HepG2 (cell line): ENCODE data around the gene TEX22. TPM values are rescaled to one million over a fixed set of nuclear protein-coding genes. Genes with fewer than 3 reads are reported as not detected.
A peak's percentile ranks its signal among the peaks of the same experiment; 100 is the strongest.

Experiments used
- ATAC-seq: fragments of 200-7000 bp; cut with Tn5 transposase; 3 replicates; pipeline ENCODE4 v1.9.1; 2020; ENCODE audit warnings: mild to moderate bottlenecking, moderate library complexity
- BruUV-seq: library from RNA; stranded (reverse); fragments of 400-500 nt; replicated peaks from 2 replicates; lab custom pipeline; 2021; lab: Mats Ljungman, UMichigan
- CTCF ChIA-PET: fragments of 300-600 bp; formaldehyde crosslinking; extraction: SDS; loops from one replicate; lab custom pipeline; 2021; ENCODE audit warnings: low total read pairs, inconsistent platforms, low intra/inter-chr PET ratio; lab: Yijun Ruan, JAX
- POLR2A ChIA-PET: fragments of 350-600 bp; sonication (Branson Sonifier 250); formaldehyde crosslinking; loops from one replicate; lab custom pipeline; 2020; ENCODE audit warnings: antibody characterized with exemption, inconsistent platforms; lab: Yijun Ruan, JAX
- DNase-seq: peaks from one replicate; pipeline ENCODE4 v3.0.0-alpha.2; 2015; ENCODE audit warnings: low spot score
- FAIRE-seq: peaks from 3 replicates; lab custom pipeline; 2011; peaks lifted over from hg19 to GRCh38; lab: Jason Lieb, UNC
- H2AFZ ChIP-seq: one replicate; pipeline ENCODE4 v1.6.1; 2011; ENCODE audit warnings: low read length, inconsistent platforms
- H3K27ac ChIP-seq: fragments of 300-600 bp; 3 replicates; pipeline ENCODE4 v1.8.0; 2011; ENCODE audit warnings: mixed run types, mild to moderate bottlenecking, mixed read lengths, low read length, inconsistent platforms; ENCODE audit not compliant: insufficient read depth; ENCODE audit errors: extremely low read length
- H3K27me3 ChIP-seq, 2 experiments: fragments of 200-600 bp in 1 of 2; 2 replicates in 1 of 2; 3 replicates in 1 of 2; pipeline versions ENCODE4 v1.6.0 to v1.8.0; 2011; ENCODE audit warnings: low read length in 2 of 2, mild to moderate bottlenecking in 2 of 2, moderate library complexity in 2 of 2, inconsistent platforms in 1 of 2; ENCODE audit not compliant: insufficient read depth in 2 of 2, control insufficient read depth in 1 of 2
- H3K36me3 ChIP-seq, 2 experiments: fragments of 200-600 bp in 1 of 2; replicated peaks in 1 of 2; 2 replicates in 1 of 2; 3 replicates in 1 of 2; pipeline versions ENCODE4 v1.5.1 to v1.8.0; 2011; ENCODE audit warnings: low read length in 2 of 2, inconsistent platforms in 1 of 2; ENCODE audit not compliant: insufficient read depth in 2 of 2, control insufficient read depth in 1 of 2
- H3K4me1 ChIP-seq: 2 replicates; pipeline ENCODE4 v1.5.1; 2012; ENCODE audit warnings: low read length, inconsistent platforms; ENCODE audit not compliant: insufficient read depth
- H3K4me2 ChIP-seq: 2 replicates; pipeline ENCODE4 v1.6.0; 2011; ENCODE audit warnings: low read depth, low read length, inconsistent platforms
- H3K4me3 ChIP-seq, 3 experiments: fragments of 200-600 bp in 1 of 3; sonication (generic), shearing (Covaris generic) in 1 of 3; replicated peaks in 1 of 3; 2 replicates each; pipeline ENCODE4 v1.5.1; 2011 to 2016; ENCODE audit warnings: low read length in 3 of 3, inconsistent platforms in 2 of 3, low read depth in 2 of 3, mild to moderate bottlenecking in 2 of 3, control low read depth in 1 of 3, mixed read lengths in 1 of 3; ENCODE audit not compliant: insufficient read depth in 1 of 3
- H3K79me2 ChIP-seq: one replicate; pipeline ENCODE4 v1.6.1; 2011; ENCODE audit warnings: low read length, inconsistent platforms; ENCODE audit not compliant: insufficient read depth
- H3K9ac ChIP-seq: 2 replicates; pipeline ENCODE4 v1.6.0; 2011; ENCODE audit warnings: mild to moderate bottlenecking, low read depth, low read length, inconsistent platforms; ENCODE audit not compliant: insufficient read depth
- H3K9me3 ChIP-seq: 2 replicates; pipeline ENCODE4 v1.5.1; 2012; ENCODE audit warnings: mild to moderate bottlenecking, low read length
- H4K20me1 ChIP-seq: 2 replicates; pipeline ENCODE4 v1.6.0; 2011; ENCODE audit warnings: inconsistent platforms, mild to moderate bottlenecking, low read length, moderate library complexity; ENCODE audit not compliant: insufficient read depth
- POLR2G ChIP-seq: fragments of 200-400 bp; formaldehyde crosslinking; IDR thresholded peaks from 2 replicates; pipeline ENCODE4 v1.6.1; 2018; ENCODE audit warnings: mild to moderate bottlenecking, low read depth, low read length, moderate library complexity
- ZNF496 ChIP-seq: sonication (generic); formaldehyde crosslinking; IDR thresholded peaks from 2 replicates; pipeline ENCODE4 v1.8.1; 2023; ENCODE audit warnings: mild to moderate bottlenecking, moderate library complexity, missing genetic modification reagents; ENCODE audit not compliant: insufficient replicate concordance
- WGBS: methylation state at CpG from one replicate; pipeline ENCODE4 v1.1.6; 2017; ENCODE audit warnings: low lambda C conversion rate; 5-methylcytosine and 5-hydroxymethylcytosine counted together
- in situ Hi-C: cut with HindIII; loops from 2 replicates; pipeline ENCODE4 v1.10.0; 2017; ENCODE audit warnings: low pct_unique_long_range_greater_than_20kb; ENCODE audit not compliant: extremely low pct_ligation_motif_present
- intact Hi-C: fragments of 100-400 bp; cut with micrococcal nuclease; formaldehyde crosslinking; loops from one replicate; pipeline ENCODE4 v1.10.0; 2022; ENCODE audit not compliant: unreplicated experiment
- polyA plus RNA-seq, 8 experiments: library from polyadenylated mRNA; depleted of rRNA in 3 of 8; stranded (reverse) in 7 of 8; unstranded in 1 of 8; fragments of >200 nt; fragmentation: Illumina TruSeq in 4 of 8; extraction: Trizol in 4 of 8; gene quantifications; 2 replicates each; pipeline versions ENCODE4 v1.2.1 to v1.2.3, GENCODE V29; 2011 to 2016; ENCODE audit warnings: low read depth in 4 of 8, missing spikeins in 1 of 8, mixed read lengths in 1 of 8; ENCODE audit not compliant: insufficient read depth in 1 of 8
- total RNA-seq, 5 experiments: library from RNA; depleted of rRNA; stranded (reverse); fragments of >200 nt; fragmentation: Illumina TruSeq; extraction: Trizol; gene quantifications; 2 replicates each; pipeline ENCODE4 v1.2.3, GENCODE V29; 2016; ENCODE audit warnings: low read depth in 1 of 5
- TF ChIP-seq, protein P1 (sequence below): sonication (generic); formaldehyde crosslinking; IDR thresholded peaks from 2 replicates; pipeline ENCODE4 v1.5.1; 2020; ENCODE audit warnings: missing genetic modification reagents, mild to moderate bottlenecking, borderline replicate concordance
- TF ChIP-seq, protein P2 (sequence below): sonication (generic); formaldehyde crosslinking; IDR thresholded peaks from 2 replicates; pipeline ENCODE4 v1.4.0; 2020; ENCODE audit warnings: missing genetic modification reagents, mild to moderate bottlenecking, borderline replicate concordance

The TEX22 gene
- total and polyA plus RNA-seq, 2 of the 13 experiments (the other 11 are each of a cell fraction or from before 2014, with no cell fraction given), result 0.07 to 0.27 TPM

DNA sequence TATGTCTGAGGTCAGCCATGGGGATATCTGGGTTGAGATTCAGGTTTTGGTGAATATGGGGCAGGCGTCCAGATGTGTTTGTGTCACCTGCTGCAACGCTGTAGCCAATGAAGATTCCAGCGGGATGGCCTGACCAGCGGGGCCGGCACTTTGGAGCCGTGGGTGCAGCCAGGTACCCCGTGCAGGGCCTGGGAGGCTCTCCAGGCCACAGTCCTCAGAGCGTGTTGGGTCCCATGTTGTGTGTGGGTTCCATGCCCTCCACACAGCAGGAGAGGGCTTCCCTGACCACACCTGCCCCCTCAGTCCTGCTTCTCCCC is 2.8 kb upstream of the TEX22 start:
- Histone ChIP-seq H3K4me2 (no peak overlapping the region), H3K27me3 (no peaks in the 10 kb centered on the region), H3K4me3 (no peak overlapping the region), H3K27ac (no peak overlapping the region), H3K9ac (no peak overlapping the region), H3K79me2 (peaks cover 14% of the 10 kb centered on the region), H3K36me3 (no peaks in the 10 kb centered on the region; a peak in 2 of 5 replicates), H2AFZ (no peak overlapping the region), H3K4me1 (peaks cover 26% of the 10 kb centered on the region), H4K20me1 (no peaks in the 10 kb centered on the region), H3K9me3 (no peaks in the 10 kb centered on the region)
- no peak for FAIRE-seq
- no peak for TF ChIP-seq ZNF496 (CRISPR knock-in tag)
- TF ChIP-seq POLR2G, result 0 out of 2 replicates have a peak, but pooled peaks have one; percentile 14
- TF ChIP-seq, protein P1, sequence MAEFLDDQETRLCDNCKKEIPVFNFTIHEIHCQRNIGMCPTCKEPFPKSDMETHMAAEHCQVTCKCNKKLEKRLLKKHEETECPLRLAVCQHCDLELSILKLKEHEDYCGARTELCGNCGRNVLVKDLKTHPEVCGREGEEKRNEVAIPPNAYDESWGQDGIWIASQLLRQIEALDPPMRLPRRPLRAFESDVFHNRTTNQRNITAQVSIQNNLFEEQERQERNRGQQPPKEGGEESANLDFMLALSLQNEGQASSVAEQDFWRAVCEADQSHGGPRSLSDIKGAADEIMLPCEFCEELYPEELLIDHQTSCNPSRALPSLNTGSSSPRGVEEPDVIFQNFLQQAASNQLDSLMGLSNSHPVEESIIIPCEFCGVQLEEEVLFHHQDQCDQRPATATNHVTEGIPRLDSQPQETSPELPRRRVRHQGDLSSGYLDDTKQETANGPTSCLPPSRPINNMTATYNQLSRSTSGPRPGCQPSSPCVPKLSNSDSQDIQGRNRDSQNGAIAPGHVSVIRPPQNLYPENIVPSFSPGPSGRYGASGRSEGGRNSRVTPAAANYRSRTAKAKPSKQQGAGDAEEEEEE (CRISPR knock-in tag), result no peak
- TF ChIP-seq, protein P2, sequence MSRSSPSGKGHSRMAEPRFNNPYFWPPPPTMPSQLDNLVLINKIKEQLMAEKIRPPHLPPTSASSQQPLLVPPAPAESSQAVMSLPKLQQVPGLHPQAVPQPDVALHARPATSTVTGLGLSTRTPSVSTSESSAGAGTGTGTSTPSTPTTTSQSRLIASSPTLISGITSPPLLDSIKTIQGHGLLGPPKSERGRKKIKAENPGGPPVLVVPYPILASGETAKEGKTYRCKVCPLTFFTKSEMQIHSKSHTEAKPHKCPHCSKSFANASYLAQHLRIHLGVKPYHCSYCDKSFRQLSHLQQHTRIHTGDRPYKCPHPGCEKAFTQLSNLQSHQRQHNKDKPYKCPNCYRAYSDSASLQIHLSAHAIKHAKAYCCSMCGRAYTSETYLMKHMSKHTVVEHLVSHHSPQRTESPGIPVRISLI, result no peak
- ChIA-PET CTCF (no interaction called here), POLR2A (no interaction called here)
- no TSS peak for BruUV-seq
- DNase-seq, result no peak
- no peak for ATAC-seq
- intact Hi-C loops, result no loop called here
- in situ Hi-C loops, result no loop called here
- whole genome bisulfite sequencing, result no CpG with 5 or more reads among the region's 8 CpGs
